GM21447 (cell line): Measurements from ENCODE around the gene COX7B2.

Experiments
- ATAC-seq: cut with Tn5 transposase; IDR thresholded peaks from one replicate; pipeline ENCODE4 v1.9.1; 2021; ENCODE audit not compliant: unreplicated experiment

The COX7B2 gene

DNA sequence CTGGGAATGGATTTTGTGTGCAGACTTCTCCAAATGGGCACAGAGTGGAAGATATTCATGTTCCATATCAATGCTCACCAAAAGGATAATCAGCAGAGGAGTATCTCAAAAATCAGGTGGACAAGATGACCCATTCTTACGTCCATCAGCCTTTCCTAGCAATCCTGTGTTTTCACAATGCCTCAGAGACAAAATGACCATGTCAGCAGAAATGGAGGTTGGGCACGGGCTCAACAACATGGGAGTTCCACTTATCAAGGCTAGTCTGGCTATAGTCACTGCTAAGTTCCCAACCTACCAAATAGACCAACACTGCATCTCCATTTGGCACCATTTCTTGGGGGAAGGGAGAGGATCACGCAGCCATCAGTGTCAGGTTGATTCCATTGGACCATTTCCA is 179.0 kb downstream of the COX7B2 start:
- ATAC-seq = no peak

DNA sequence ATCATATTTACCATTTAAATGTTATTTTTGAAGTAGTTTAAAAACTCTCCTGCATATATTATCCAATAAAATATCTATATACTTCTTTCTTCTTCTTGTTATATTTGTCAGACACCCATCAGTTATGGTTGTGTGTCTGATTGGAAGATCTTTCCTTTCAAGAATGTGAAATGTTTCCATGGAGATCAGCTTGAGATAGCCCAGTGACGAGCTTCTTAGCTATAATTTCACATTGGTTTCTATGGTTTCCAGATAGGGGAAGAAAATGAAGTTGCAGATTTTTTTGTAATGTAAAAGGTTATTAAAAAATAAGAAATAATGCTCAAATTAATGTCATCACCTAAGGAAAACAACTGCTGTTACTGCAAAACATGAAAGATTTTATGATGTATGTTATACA is 189.0 kb downstream of the COX7B2 start:
- no peak for ATAC-seq

DNA sequence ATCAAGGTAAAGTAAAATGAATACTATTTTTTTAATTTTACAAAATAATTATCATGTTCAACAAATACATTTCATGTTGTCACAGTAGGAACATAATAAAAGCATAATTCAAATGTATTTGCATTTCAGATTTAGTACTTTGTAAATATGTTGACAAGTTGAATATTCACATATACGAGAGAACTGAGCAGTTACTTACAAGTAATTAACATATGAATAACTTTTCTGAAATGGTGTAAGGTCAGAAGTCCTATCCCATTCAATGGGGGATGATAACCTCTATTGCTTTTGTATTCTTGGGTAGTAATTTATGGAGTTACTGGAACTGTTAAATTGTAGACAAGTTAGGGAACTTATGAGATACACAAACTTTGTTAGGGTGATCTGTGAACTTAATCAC is 191.1 kb downstream of the COX7B2 start:
- no peak for ATAC-seq

GRCh38 chr4:46715468-46715867 is 193.6 kb downstream of the COX7B2 start:
- no peak for ATAC-seq

- no peak for ATAC-seq
Measured at GRCh38 chr4:46698891-46699290, 210.2 kb downstream of the COX7B2 start.
